GM19468 (cell line): ENCODE data around the gene OR2Y1.
"Not testable (repeated sequence)": the region's sequence is repeated elsewhere in the genome, so short reads cannot be mapped to it uniquely, and the experiment has no call there.

Source experiments
- ATAC-seq: cut with Tn5 transposase; IDR thresholded peaks from one replicate; pipeline ENCODE4 v1.9.1; 2021; ENCODE audit warnings: mild to moderate bottlenecking, moderate library complexity, moderate number of reproducible peaks; ENCODE audit not compliant: unreplicated experiment; ENCODE audit errors: extremely low read depth

Gene OR2Y1

DNA sequence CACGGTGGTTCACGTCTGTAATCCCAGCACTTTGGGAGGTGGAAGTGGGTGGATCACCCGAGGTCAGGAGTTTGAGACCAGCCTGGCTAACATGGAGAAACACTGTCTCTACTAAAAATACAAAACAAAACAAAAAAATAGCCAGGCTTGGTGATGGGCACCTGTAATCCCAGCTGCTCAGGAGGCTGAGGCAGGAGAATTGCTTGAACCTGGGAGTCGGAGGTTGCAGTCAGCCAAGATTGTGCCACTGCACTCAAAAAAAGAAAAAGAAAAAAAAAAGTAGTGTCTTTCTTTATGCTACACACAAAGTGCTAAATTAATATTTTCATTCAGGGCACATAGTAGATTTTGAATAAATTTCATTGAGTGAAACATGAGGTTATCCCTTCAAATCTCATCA lies 1.1 kb upstream of the OR2Y1 start:
- not testable (repeated sequence) for ATAC-seq

- no peak for ATAC-seq
Observed at GRCh38 chr5:180739271-180739670, 587 bp downstream of the OR2Y1 start.

DNA sequence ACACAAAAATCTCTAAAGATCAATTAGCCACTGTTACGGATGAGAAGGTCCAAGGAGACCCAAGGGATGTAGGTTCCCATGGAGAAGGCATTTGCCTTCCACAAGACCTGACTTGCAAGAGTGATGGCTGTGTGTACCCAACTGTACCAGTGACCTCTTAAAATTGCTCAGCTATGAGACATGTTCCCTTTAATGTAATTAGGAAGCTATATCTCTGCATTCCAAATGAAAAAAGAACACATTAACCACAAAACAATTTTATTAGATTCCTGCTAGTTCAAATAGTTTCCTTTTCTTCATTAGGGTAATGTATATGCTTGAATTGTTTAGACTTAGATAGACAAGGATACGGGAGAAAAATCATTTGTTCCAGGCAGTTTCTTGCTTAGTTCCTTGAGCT lies 3.3 kb downstream of the OR2Y1 start:
- no peak for ATAC-seq

GRCh38 chr5:180724944-180725343 lies 14.9 kb downstream of the OR2Y1 start:
- ATAC-seq, result no peak

DNA sequence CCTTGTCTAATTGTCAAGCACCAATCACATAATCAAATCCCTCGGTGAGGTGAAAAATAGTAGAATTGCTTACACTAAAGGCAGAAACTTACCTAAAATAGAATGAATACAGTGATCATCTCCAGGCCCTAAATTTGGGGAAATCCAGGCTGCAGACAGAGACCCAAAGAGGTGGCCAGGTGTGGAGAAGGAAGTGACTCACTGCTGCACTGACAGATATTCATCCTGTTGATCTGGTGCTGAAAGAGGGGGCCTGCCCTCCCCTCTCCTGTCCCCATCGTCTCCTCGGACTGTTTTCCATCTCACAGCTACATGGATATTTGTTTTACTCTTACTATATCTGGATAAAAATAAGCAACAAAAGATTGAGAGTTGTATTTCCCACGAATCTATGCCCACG lies 15.9 kb downstream of the OR2Y1 start:
- ATAC-seq, result no peak

DNA sequence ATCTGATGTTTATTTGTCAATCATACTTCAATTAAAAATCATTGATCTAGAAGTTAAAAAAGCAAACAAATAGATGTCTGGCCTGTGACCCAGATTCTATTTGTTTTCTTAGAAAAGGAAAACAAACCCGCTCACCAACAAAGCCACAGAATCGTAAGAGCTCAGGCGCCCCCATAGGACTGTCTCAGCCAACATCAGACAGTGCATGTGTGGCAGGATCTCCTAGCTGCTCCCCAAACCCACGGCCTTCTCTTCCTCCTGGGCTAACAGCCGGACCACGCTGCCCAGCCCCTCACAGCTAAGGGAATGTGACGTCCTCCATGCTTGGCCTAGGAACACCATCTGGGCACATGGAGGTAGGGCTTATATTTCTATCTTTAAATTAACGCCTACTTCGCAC lies 19.4 kb downstream of the OR2Y1 start:
- no peak for ATAC-seq

DNA sequence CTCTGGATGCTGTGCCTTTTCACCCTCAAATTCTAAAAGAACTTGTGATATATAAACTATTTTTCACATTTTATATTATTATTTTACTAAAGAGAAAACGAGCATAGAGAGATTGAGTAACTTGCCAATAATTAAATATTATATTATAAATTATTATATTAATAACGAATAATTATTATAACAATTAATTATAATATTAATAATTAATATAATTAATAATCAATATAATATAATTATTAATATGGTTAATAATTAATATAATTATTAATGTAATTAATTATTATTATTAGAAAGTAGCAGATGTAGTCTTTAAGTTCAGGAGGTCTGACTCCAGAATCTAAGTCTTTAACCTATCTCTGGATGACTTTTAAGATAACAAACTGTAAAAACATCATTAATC lies 20.1 kb downstream of the OR2Y1 start:
- no peak for ATAC-seq

- ATAC-seq, result no peak
Observed at GRCh38 chr5:180718810-180719453, 20.9 kb downstream of the OR2Y1 start.

- ATAC-seq, result no peak
Observed at GRCh38 chr5:180717989-180718388, 21.9 kb downstream of the OR2Y1 start.

DNA sequence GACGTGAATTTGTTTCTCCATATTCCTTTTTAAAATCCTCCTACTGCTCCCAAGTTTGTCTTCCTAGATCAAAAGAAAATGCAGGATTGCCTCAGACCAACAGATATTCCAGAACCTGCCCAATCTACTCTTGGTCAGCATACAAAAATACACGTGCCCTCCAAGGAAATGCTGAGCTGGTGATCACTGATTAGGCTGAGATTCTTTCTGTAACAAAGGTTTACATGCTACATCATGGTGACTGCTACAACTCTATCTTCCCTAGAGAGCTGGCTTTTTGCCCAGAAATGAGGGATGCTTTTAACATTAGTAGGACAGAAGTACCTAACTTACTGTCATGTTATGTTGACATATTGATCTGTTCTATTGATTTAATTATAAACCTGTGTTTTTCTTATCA lies 35.5 kb downstream of the OR2Y1 start:
- ATAC-seq, result no peak

DNA sequence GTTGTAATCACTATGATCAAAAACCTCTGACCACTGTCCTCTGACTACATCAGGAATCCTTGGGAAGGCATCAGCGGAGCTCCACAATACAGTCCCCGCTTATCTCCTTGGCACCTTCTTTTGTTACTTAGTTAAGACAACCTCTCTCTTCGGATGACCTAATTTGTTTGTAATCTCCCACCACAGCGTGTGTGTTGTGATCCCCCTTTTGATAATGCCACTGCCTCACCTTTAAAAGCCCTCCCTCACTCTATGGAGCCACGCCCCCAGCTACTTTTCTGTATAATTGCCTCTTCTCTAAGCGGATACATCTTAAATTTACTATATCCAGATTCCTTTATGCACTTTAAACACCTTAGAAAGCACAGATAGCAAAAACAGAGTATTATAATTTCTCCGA lies 35.9 kb downstream of the OR2Y1 start:
- ATAC-seq, result no peak

GRCh38 chr5:180703371-180703770 lies 36.5 kb downstream of the OR2Y1 start:
- ATAC-seq, result not testable (repeated sequence)

GRCh38 chr5:180700440-180700839 lies 39.4 kb downstream of the OR2Y1 start:
- ATAC-seq, result not testable (repeated sequence)

DNA sequence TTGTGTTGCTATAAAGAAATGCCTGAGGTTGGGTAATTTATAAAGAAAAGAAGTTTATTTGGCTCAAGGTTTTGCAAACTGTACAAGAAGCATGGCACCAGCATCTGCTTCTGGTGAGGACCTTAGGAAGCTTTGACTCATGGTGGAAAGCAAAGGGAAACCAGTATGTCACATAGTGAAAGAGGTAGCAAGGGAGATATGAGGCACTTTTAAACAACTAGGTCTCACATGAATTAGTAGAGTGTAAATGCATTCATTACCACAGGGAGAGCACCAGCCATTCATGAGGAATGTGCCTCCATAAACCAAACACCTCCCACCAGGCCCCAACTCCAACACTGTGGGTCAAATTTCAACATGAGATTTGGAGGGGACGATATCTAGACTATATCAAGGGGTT lies 40.8 kb downstream of the OR2Y1 start:
- ATAC-seq, result no peak

DNA sequence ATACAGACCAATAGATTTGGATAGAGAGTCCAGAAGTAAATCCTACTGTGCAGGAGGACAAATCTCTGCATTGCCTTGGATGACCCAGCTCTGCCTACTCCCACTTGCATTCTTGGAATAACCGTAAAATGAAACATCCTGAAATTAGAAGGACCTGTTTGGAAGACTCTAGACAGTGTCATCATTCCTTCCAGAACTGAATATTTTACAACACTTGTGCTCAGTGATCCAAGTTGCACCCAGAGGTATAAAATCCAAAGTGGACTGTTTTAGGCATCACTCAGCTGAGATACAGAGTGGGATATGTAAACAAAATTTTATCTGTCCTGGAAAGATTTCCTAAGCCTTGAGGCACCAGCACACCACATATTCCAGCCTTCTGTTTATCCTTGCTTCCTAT lies 43.7 kb downstream of the OR2Y1 start:
- ATAC-seq, result no peak

- no peak for ATAC-seq
Observed at GRCh38 chr5:180692429-180692828, 47.4 kb downstream of the OR2Y1 start.

DNA sequence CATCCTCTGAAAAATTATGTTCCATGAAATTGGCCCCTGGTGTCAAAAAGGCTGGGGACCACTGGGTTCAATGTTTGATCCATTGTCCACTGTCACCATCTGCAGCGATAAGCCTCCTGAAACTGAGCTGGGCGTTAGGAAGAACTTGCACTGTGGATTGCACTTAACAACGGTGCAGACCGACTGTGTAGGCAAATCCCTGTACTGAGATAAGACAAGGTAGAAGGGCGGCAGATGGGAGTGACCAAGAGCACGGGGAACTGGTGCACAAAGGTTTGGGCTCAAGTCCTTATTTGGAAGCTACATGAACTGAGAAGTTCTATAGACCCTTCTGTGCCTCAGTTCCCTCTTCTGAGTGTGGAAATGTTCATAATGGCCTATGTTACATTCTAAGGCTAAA lies 48.8 kb downstream of the OR2Y1 start:
- no peak for ATAC-seq

DNA sequence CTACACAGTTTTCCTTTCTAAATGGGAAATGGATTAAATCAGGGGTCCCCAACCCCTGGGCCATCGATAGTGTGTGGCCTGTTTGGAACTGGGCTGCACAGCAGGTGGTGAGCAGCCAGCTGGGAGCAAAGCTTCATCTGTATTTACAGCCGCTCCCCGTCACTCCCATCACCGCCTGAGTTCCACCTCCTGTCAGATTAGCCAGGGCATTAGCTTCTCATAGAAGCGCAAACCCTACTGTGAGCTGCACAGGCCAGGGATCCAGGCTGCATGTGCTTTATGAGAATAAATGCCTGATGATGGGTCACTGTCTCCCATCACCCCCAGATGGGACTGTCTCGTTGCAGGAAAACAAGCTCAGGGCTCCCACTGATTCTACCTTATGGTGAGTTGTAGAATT lies 49.3 kb downstream of the OR2Y1 start:
- no peak for ATAC-seq

DNA sequence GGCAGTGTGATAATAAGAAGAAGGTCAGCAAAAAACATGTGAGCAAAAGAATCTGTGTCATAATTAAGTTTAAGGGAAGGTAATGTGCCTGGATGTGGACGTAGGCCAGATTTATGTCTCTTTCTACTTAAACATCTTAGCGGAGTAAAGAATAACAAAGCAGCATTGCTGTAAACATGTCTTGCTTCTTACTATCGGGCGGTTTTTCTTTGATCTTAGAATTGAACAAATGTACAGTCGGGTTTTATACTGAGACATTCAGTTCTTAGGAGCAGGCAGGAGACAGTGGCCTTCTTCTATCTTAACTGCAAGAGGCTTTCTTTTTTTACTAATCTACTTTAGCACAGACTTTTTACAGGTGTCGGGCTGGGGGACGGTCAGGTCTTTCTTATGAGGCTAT lies 50.1 kb downstream of the OR2Y1 start:
- ATAC-seq, result no peak
